ENCODE measurements around the gene BANP.
"Not testable (repeated sequence)": the region's sequence is repeated elsewhere in the genome, so short reads cannot be mapped to it uniquely, and the experiment has no call there.

GRCh38 chr16:88038526-88038908 is 87.3 kb downstream of the BANP start:
- TF ChIP-seq, protein P1, sequence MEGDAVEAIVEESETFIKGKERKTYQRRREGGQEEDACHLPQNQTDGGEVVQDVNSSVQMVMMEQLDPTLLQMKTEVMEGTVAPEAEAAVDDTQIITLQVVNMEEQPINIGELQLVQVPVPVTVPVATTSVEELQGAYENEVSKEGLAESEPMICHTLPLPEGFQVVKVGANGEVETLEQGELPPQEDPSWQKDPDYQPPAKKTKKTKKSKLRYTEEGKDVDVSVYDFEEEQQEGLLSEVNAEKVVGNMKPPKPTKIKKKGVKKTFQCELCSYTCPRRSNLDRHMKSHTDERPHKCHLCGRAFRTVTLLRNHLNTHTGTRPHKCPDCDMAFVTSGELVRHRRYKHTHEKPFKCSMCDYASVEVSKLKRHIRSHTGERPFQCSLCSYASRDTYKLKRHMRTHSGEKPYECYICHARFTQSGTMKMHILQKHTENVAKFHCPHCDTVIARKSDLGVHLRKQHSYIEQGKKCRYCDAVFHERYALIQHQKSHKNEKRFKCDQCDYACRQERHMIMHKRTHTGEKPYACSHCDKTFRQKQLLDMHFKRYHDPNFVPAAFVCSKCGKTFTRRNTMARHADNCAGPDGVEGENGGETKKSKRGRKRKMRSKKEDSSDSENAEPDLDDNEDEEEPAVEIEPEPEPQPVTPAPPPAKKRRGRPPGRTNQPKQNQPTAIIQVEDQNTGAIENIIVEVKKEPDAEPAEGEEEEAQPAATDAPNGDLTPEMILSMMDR (conservative IDR thresholded peaks at IDR 0.05; ENCODE audit: low read length): not testable (repeated sequence)
- TF ChIP-seq EZH2phosphoT487 (IDR thresholded peaks at IDR 0.05; ENCODE audit: borderline replicate concordance, low read depth, low read length): not testable (repeated sequence)
